Measurements from ENCODE around the gene CTNNA3.

Gene CTNNA3

DNA sequence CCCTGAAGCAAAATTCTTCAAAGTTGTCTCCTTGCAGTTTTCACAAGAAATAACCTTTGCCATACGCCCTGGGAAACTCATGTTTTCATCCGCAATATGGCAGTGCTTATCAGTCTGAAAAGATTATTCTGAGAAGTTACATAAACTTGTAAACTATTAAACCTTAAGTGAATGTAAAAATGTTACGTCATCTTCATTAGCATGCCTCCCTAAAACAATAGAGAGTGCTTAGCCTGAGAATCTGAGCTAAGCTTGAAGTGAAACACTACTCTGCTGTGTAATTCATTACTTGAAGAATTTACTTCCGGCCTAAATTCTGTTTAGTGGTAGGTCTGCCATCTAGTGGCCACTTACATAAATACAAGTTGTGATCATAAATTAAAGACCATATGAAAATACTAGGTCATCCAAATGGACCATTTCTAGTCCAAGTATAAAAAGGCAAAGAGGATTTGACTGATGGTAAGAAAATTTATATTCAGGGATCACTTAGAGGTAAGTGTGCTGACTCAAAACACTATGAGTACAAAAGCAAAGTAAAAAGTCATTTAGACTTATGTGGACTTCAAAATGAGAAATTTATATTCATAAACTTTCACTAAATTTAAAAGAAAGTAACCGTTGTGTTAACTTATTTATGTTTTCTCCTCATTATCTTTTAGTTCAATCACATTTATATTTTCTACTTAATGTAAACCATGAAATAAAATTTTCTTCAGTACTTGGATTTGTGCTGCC lies 1515.2 kb downstream of the CTNNA3 start:
- ChIA-PET CTCF (interaction anchor here (0.9 to 1.4 kb wide), 4 partner anchors 13 to 1754 kb away, joined by 3 to 4 read pairs (median 3); no protein-coding TSS in a partner anchor), POLR2A (no interaction called here)
- DNase-seq: peak; percentile 54 to 82 (median 72)
- Histone ChIP-seq H3K27me3 (replicated peaks in 2 of 5; ENCODE audit: control insufficient read depth in 4 of 5, insufficient read depth in 5 of 5, low read length in 4 of 5) (no peaks in the 10 kb centered on the region), H3K9me3 (ENCODE audit: control extremely low read depth in 1 of 5, control insufficient read depth in 4 of 5, insufficient read depth in 2 of 5, low read depth in 1 of 5, low read length in 4 of 5) (no peaks in the 10 kb centered on the region), H3K27ac (ENCODE audit: insufficient read depth in 1 of 2, low read depth in 1 of 2, low read length in 2 of 2, poor library complexity in 1 of 2, severe bottlenecking in 2 of 2) (no peak overlapping the region), H3K4me1 (ENCODE audit: control extremely low read depth in 1 of 4, control insufficient read depth in 4 of 4, insufficient read depth in 4 of 4, low read length in 3 of 4) (no peaks in the 10 kb centered on the region), H3K4me3 (ENCODE audit: control insufficient read depth in 1 of 7, extremely low read depth in 1 of 7, insufficient read depth in 4 of 7, low read depth in 2 of 7, low read length in 6 of 7) (no peak overlapping the region), H3K36me3 (ENCODE audit: control insufficient read depth in 4 of 4, insufficient read depth in 4 of 4, low read length in 3 of 4) (no peaks in the 10 kb centered on the region)
- WGBS (ENCODE audit: insufficient coverage): no CpG with 5 or more reads among the region's 5 CpGs

DNA sequence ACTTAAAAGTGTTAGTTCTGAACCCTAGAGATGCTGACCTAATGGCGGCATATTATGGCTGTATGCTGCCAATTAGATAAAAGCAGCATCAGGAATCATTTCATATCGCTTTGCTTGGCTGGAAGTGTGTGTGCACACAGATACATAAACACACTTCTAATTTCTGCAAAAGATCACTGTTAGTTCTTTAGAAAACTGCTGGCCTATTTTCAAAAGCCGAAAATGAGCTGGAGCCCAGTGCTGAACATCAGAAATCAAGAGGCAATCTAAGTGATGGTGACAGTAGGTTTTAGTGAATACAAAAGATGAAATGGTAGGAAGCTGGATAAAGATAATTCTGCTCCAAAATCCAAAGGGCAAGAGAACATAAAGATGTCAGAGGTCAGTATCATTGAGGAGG lies 1516.0 kb downstream of the CTNNA3 start:
- no peak for DNase-seq
- H3K36me3 ChIP-seq (ENCODE audit: control insufficient read depth in 4 of 4, insufficient read depth in 4 of 4, low read length in 3 of 4): no peaks in the 10 kb centered on the region
- H3K4me3 ChIP-seq (ENCODE audit: control insufficient read depth in 1 of 7, extremely low read depth in 1 of 7, insufficient read depth in 4 of 7, low read depth in 2 of 7, low read length in 6 of 7): no peak overlapping the region
- ChIA-PET POLR2A (no interaction called here), CTCF (interaction anchor here (0.9 to 1.2 kb wide), 3 partner anchors 751 to 1753 kb away, joined by 3 read pairs; no protein-coding TSS in a partner anchor)
- H3K27me3 ChIP-seq (replicated peaks in 2 of 5; ENCODE audit: control insufficient read depth in 4 of 5, insufficient read depth in 5 of 5, low read length in 4 of 5): no peaks in the 10 kb centered on the region
- no peak overlapping the region for H3K27ac ChIP-seq (ENCODE audit: insufficient read depth in 1 of 2, low read depth in 1 of 2, low read length in 2 of 2, poor library complexity in 1 of 2, severe bottlenecking in 2 of 2)
- no peaks in the 10 kb centered on the region for H3K4me1 ChIP-seq (ENCODE audit: control extremely low read depth in 1 of 4, control insufficient read depth in 4 of 4, insufficient read depth in 4 of 4, low read length in 3 of 4)
- H3K9me3 ChIP-seq (ENCODE audit: control extremely low read depth in 1 of 5, control insufficient read depth in 4 of 5, insufficient read depth in 2 of 5, low read depth in 1 of 5, low read length in 4 of 5): no peaks in the 10 kb centered on the region
- 100% methylated on average over 3 of the region's 3 CpGs for WGBS (ENCODE audit: insufficient coverage)

DNA sequence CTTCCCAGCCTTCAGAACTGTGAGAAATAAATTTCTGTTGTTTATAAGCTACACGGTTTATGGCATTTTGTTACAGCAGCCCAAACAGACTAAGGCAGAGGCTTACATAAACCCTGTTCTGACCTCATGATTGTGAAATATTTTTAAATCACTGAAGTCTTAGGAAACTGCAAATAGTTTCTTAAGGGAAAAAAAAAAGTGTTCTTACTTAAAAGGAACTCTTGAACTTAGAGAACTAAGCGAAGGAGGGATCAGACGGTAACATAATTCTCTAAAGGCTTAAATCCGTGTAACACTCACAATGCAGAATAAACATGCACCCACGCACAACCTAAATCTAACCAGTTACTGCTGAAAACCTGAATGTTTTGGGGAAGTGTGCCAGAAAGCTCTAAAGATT lies 1519.2 kb downstream of the CTNNA3 start:
- Histone ChIP-seq H3K9me3 (ENCODE audit: control extremely low read depth in 1 of 5, control insufficient read depth in 4 of 5, insufficient read depth in 2 of 5, low read depth in 1 of 5, low read length in 4 of 5) (no peaks in the 10 kb centered on the region), H3K36me3 (ENCODE audit: control insufficient read depth in 4 of 4, insufficient read depth in 4 of 4, low read length in 3 of 4) (no peaks in the 10 kb centered on the region), H3K27ac (ENCODE audit: insufficient read depth in 1 of 2, low read depth in 1 of 2, low read length in 2 of 2, poor library complexity in 1 of 2, severe bottlenecking in 2 of 2) (no peak overlapping the region), H3K27me3 (replicated peaks in 2 of 5; ENCODE audit: control insufficient read depth in 4 of 5, insufficient read depth in 5 of 5, low read length in 4 of 5) (no peaks in the 10 kb centered on the region), H3K4me3 (ENCODE audit: control insufficient read depth in 1 of 7, extremely low read depth in 1 of 7, insufficient read depth in 4 of 7, low read depth in 2 of 7, low read length in 6 of 7) (no peak overlapping the region), H3K4me1 (ENCODE audit: control extremely low read depth in 1 of 4, control insufficient read depth in 4 of 4, insufficient read depth in 4 of 4, low read length in 3 of 4) (no peaks in the 10 kb centered on the region)
- no peak for DNase-seq
- ChIA-PET CTCF (no interaction called here), POLR2A (no interaction called here)
- no CpG with 5 or more reads among the region's 5 CpGs for WGBS (ENCODE audit: insufficient coverage)

DNA sequence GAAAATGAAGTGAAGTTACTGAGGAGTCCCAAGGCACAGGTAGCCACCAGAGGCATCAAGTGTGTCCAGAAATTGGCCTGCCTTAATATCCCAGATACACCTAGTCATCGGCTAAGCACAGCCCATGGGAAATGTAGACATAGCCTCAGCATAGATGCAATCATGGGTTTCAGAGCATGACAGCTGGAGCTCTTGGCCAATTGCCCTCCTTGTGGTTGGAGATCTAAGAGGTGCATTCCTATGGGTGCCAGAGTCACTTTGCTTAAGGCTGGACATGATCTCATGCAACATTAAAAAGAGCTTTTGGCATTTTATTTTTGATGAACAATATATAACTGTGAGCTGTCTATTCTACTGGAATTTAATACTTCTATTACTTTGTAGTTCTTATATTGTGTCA lies 1528.2 kb downstream of the CTNNA3 start:
- no peak for DNase-seq
- Histone ChIP-seq H3K9me3 (ENCODE audit: control extremely low read depth in 1 of 5, control insufficient read depth in 4 of 5, insufficient read depth in 2 of 5, low read depth in 1 of 5, low read length in 4 of 5) (no peaks in the 10 kb centered on the region), H3K4me1 (ENCODE audit: control extremely low read depth in 1 of 4, control insufficient read depth in 4 of 4, insufficient read depth in 4 of 4, low read length in 3 of 4) (no peaks in the 10 kb centered on the region), H3K36me3 (ENCODE audit: control insufficient read depth in 4 of 4, insufficient read depth in 4 of 4, low read length in 3 of 4) (no peaks in the 10 kb centered on the region), H3K4me3 (ENCODE audit: control insufficient read depth in 1 of 7, extremely low read depth in 1 of 7, insufficient read depth in 4 of 7, low read depth in 2 of 7, low read length in 6 of 7) (no peak overlapping the region), H3K27me3 (replicated peaks in 2 of 5; ENCODE audit: control insufficient read depth in 4 of 5, insufficient read depth in 5 of 5, low read length in 4 of 5) (no peaks in the 10 kb centered on the region), H3K27ac (ENCODE audit: insufficient read depth in 1 of 2, low read depth in 1 of 2, low read length in 2 of 2, poor library complexity in 1 of 2, severe bottlenecking in 2 of 2) (no peak overlapping the region)
- CTCF ChIA-PET: interaction anchor here (1.2 kb wide), 1 partner anchor 13 kb away, joined by 4 read pairs; no protein-coding TSS in a partner anchor
- 100% methylated on average over 1 of the region's 1 CpG for WGBS (ENCODE audit: insufficient coverage)
- POLR2A ChIA-PET: no interaction called here

DNA sequence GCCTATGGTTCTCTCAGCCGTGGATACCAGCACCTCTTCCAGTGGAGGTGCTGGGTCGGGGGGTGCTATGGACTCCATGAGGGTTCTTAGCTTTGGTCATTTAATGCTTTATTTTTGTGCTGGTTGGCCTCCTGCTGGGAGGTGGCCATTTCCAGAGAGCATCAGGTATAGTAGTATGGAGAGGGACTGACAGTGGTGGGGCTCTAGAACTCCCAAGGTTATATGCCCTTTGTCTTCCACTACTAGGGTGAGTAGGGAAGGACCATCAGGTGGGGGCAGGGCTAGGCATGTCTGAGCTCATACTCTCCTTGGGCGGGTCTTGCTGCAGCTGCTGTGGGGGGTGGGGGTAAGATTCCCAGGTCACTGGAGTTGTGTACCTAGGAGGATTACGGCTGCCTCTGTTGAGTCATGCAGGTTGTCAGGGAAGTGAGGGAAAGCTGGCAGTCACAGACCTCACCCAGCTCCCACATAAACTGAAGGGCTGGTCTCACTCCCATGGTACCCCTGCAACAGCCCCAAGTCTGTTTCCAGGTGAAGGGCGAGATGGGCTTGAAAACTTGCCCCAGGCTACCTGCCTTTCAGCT lies 1533.3 kb downstream of the CTNNA3 start:
- H3K36me3 ChIP-seq (ENCODE audit: control insufficient read depth in 4 of 4, insufficient read depth in 4 of 4, low read length in 3 of 4): no peaks in the 10 kb centered on the region
- ChIA-PET POLR2A (no interaction called here), CTCF (no interaction called here)
- H3K4me1 ChIP-seq (ENCODE audit: control extremely low read depth in 1 of 4, control insufficient read depth in 4 of 4, insufficient read depth in 4 of 4, low read length in 3 of 4): no peaks in the 10 kb centered on the region
- no peaks in the 10 kb centered on the region for H3K9me3 ChIP-seq (ENCODE audit: control extremely low read depth in 1 of 5, control insufficient read depth in 4 of 5, insufficient read depth in 2 of 5, low read depth in 1 of 5, low read length in 4 of 5)
- H3K27me3 ChIP-seq (replicated peaks in 2 of 5; ENCODE audit: control insufficient read depth in 4 of 5, insufficient read depth in 5 of 5, low read length in 4 of 5): no peaks in the 10 kb centered on the region
- no peak overlapping the region for H3K4me3 ChIP-seq (ENCODE audit: control insufficient read depth in 1 of 7, extremely low read depth in 1 of 7, insufficient read depth in 4 of 7, low read depth in 2 of 7, low read length in 6 of 7)
- no peak overlapping the region for H3K27ac ChIP-seq (ENCODE audit: insufficient read depth in 1 of 2, low read depth in 1 of 2, low read length in 2 of 2, poor library complexity in 1 of 2, severe bottlenecking in 2 of 2)
- 95% methylated on average over 4 of the region's 5 CpGs for WGBS (ENCODE audit: insufficient coverage)
- DNase-seq: no peak

DNA sequence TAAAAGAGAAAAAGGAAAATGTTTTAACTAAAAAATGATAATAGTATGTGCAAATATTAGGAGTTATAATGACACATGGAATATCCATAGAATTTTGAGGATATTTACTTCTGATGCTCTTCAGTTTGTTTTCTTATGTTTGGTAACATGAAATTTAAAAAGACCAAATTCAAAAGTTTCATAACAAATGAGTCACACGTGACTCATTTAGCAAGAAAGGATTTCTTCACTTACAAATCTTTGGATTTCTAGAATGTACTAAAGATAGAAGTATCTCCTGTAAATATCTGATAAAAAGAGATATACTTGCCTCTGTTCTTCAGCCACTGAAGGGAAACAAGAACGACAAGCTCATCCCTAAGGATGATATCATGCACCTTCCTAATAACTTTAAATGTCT lies 1544.6 kb downstream of the CTNNA3 start:
- no peaks in the 10 kb centered on the region for H3K36me3 ChIP-seq (ENCODE audit: control insufficient read depth in 4 of 4, insufficient read depth in 4 of 4, low read length in 3 of 4)
- no peaks in the 10 kb centered on the region for H3K4me1 ChIP-seq (ENCODE audit: control extremely low read depth in 1 of 4, control insufficient read depth in 4 of 4, insufficient read depth in 4 of 4, low read length in 3 of 4)
- ChIA-PET CTCF (no interaction called here), POLR2A (no interaction called here)
- no peaks in the 10 kb centered on the region for H3K27me3 ChIP-seq (replicated peaks in 2 of 5; ENCODE audit: control insufficient read depth in 4 of 5, insufficient read depth in 5 of 5, low read length in 4 of 5)
- no peak overlapping the region for H3K27ac ChIP-seq (ENCODE audit: insufficient read depth in 1 of 2, low read depth in 1 of 2, low read length in 2 of 2, poor library complexity in 1 of 2, severe bottlenecking in 2 of 2)
- H3K4me3 ChIP-seq (ENCODE audit: control insufficient read depth in 1 of 7, extremely low read depth in 1 of 7, insufficient read depth in 4 of 7, low read depth in 2 of 7, low read length in 6 of 7): no peak overlapping the region
- peaks cover 0 to 1% (median 0%) of the 10 kb centered on the region in 5 experiments for H3K9me3 ChIP-seq (ENCODE audit: control extremely low read depth in 1 of 5, control insufficient read depth in 4 of 5, insufficient read depth in 2 of 5, low read depth in 1 of 5, low read length in 4 of 5)
- DNase-seq: no peak
- no CpG with 5 or more reads among the region's 2 CpGs for WGBS (ENCODE audit: insufficient coverage)

DNA sequence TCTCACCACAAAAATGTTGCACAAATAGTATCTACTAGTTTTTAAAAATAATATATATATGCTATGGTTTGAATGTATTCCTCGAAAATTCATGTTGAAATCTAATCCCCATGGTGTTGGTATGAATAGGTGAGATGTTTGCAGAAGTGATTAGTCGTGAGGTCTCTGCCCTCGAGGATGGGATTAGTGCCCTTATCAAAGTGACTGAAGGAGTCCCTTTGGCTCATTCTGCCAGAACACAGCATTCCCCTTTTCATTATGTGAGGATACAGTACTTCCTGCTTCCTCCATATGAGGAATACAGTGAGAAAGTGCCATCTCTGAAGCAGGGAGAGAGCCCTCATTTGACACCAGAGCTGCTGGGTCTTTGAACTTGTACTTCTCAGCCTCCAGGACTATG lies 1547.7 kb downstream of the CTNNA3 start:
- CTCF ChIA-PET: no interaction called here
- H3K27ac ChIP-seq (ENCODE audit: insufficient read depth in 1 of 2, low read depth in 1 of 2, low read length in 2 of 2, poor library complexity in 1 of 2, severe bottlenecking in 2 of 2): no peak overlapping the region
- H3K36me3 ChIP-seq (ENCODE audit: control insufficient read depth in 4 of 4, insufficient read depth in 4 of 4, low read length in 3 of 4): no peaks in the 10 kb centered on the region
- WGBS (ENCODE audit: insufficient coverage): 77% methylated on average over 3 of the region's 3 CpGs
- H3K9me3 ChIP-seq (ENCODE audit: control extremely low read depth in 1 of 5, control insufficient read depth in 4 of 5, insufficient read depth in 2 of 5, low read depth in 1 of 5, low read length in 4 of 5): peaks cover 0 to 1% (median 0%) of the 10 kb centered on the region in 5 experiments
- H3K27me3 ChIP-seq (replicated peaks in 2 of 5; ENCODE audit: control insufficient read depth in 4 of 5, insufficient read depth in 5 of 5, low read length in 4 of 5): no peaks in the 10 kb centered on the region
- H3K4me3 ChIP-seq (ENCODE audit: control insufficient read depth in 1 of 7, extremely low read depth in 1 of 7, insufficient read depth in 4 of 7, low read depth in 2 of 7, low read length in 6 of 7): no peak overlapping the region
- POLR2A ChIA-PET: no interaction called here
- no peaks in the 10 kb centered on the region for H3K4me1 ChIP-seq (ENCODE audit: control extremely low read depth in 1 of 4, control insufficient read depth in 4 of 4, insufficient read depth in 4 of 4, low read length in 3 of 4)
- DNase-seq: no peak
